ENCODE data around the gene ROR2.

The ROR2 gene

GRCh38 chr9:91879231-91879630, 70.8 kb downstream of the ROR2 start:
- H3K4me3 ChIP-seq (ENCODE audit: insufficient read depth, low read length, poor library complexity, severe bottlenecking) = no peak overlapping the region
- no peak overlapping the region for H3K27ac ChIP-seq (ENCODE audit: low read depth, low read length)
- no peaks in the 10 kb centered on the region for H4K20me1 ChIP-seq (ENCODE audit: low read depth, low read length)
- no peak overlapping the region for H3K9ac ChIP-seq (ENCODE audit: low read length)
- H3K27me3 ChIP-seq (ENCODE audit: low read length) = no peaks in the 10 kb centered on the region
- TF ChIP-seq CTCF (IDR thresholded peaks at IDR 0.05; ENCODE audit: insufficient read depth, low read length, poor library complexity, severe bottlenecking) (no peak), EZH2phosphoT487 (conservative IDR thresholded peaks at IDR 0.05; ENCODE audit: low read length) (no peak)
- no peaks in the 10 kb centered on the region for H3F3A ChIP-seq (ENCODE audit: insufficient read depth)
- H3K36me3 ChIP-seq (ENCODE audit: low read length) = no peaks in the 10 kb centered on the region
- no peaks in the 10 kb centered on the region for H3K9me2 ChIP-seq (replicated peaks; ENCODE audit: insufficient read depth, low read length)
- no peak overlapping the region for H3K4me2 ChIP-seq (ENCODE audit: low read depth, low read length, poor library complexity, severe bottlenecking)
- H3K79me2 ChIP-seq (ENCODE audit: insufficient read depth, low read length) = no peaks in the 10 kb centered on the region
- no peak overlapping the region for H2AFZ ChIP-seq (ENCODE audit: low read depth, low read length, severe bottlenecking)
- H3K9me3 ChIP-seq (ENCODE audit: insufficient read depth, low read length) = no peaks in the 10 kb centered on the region

GRCh38 chr9:91873637-91874051, 76.4 kb downstream of the ROR2 start:
- H3K9ac ChIP-seq (ENCODE audit: low read length) = no peak overlapping the region
- H3F3A ChIP-seq (ENCODE audit: insufficient read depth) = no peaks in the 10 kb centered on the region
- no peak overlapping the region for H3K27ac ChIP-seq (ENCODE audit: low read depth, low read length)
- H2AFZ ChIP-seq (ENCODE audit: low read depth, low read length, severe bottlenecking) = no peak overlapping the region
- no peak overlapping the region for H3K4me3 ChIP-seq (ENCODE audit: insufficient read depth, low read length, poor library complexity, severe bottlenecking)
- no peaks in the 10 kb centered on the region for H3K27me3 ChIP-seq (ENCODE audit: low read length)
- no peak overlapping the region for H3K4me2 ChIP-seq (ENCODE audit: low read depth, low read length, poor library complexity, severe bottlenecking)
- no peaks in the 10 kb centered on the region for H4K20me1 ChIP-seq (ENCODE audit: low read depth, low read length)
- H3K36me3 ChIP-seq (ENCODE audit: low read length) = no peaks in the 10 kb centered on the region
- H3K79me2 ChIP-seq (ENCODE audit: insufficient read depth, low read length) = no peaks in the 10 kb centered on the region
- H3K9me3 ChIP-seq (ENCODE audit: insufficient read depth, low read length) = no peaks in the 10 kb centered on the region
- no peak for TF ChIP-seq CTCF (IDR thresholded peaks at IDR 0.05; ENCODE audit: insufficient read depth, low read length, poor library complexity, severe bottlenecking)
- no peak for TF ChIP-seq EZH2phosphoT487 (conservative IDR thresholded peaks at IDR 0.05; ENCODE audit: low read length)
- H3K9me2 ChIP-seq (replicated peaks; ENCODE audit: insufficient read depth, low read length) = no peaks in the 10 kb centered on the region

- Histone ChIP-seq H3K27me3 (ENCODE audit: low read length) (no peaks in the 10 kb centered on the region), H3K9me2 (replicated peaks; ENCODE audit: insufficient read depth, low read length) (no peaks in the 10 kb centered on the region), H3K36me3 (ENCODE audit: low read length) (no peaks in the 10 kb centered on the region), H3F3A (ENCODE audit: insufficient read depth) (no peaks in the 10 kb centered on the region), H3K4me3 (ENCODE audit: insufficient read depth, low read length, poor library complexity, severe bottlenecking) (no peak overlapping the region), H3K9ac (ENCODE audit: low read length) (no peak overlapping the region), H3K4me2 (ENCODE audit: low read depth, low read length, poor library complexity, severe bottlenecking) (no peak overlapping the region), H2AFZ (ENCODE audit: low read depth, low read length, severe bottlenecking) (no peak overlapping the region), H3K9me3 (ENCODE audit: insufficient read depth, low read length) (no peaks in the 10 kb centered on the region), H4K20me1 (ENCODE audit: low read depth, low read length) (no peaks in the 10 kb centered on the region), H3K27ac (ENCODE audit: low read depth, low read length) (no peak overlapping the region), H3K79me2 (ENCODE audit: insufficient read depth, low read length) (no peaks in the 10 kb centered on the region)
- no peak for TF ChIP-seq CTCF (IDR thresholded peaks at IDR 0.05; ENCODE audit: insufficient read depth, low read length, poor library complexity, severe bottlenecking)
- no peak for TF ChIP-seq EZH2phosphoT487 (conservative IDR thresholded peaks at IDR 0.05; ENCODE audit: low read length)
Measured at GRCh38 chr9:91868732-91869391, 81.2 kb downstream of the ROR2 start.
